ENCODE results near the gene CCNA2. TPM values are rescaled to one million over a fixed set of nuclear protein-coding genes. Genes with fewer than 3 reads are reported as not detected.

The CCNA2 gene
- total and polyA plus RNA-seq, 2 experiments from 2014 or later: 15.1 to 21.6 TPM

DNA sequence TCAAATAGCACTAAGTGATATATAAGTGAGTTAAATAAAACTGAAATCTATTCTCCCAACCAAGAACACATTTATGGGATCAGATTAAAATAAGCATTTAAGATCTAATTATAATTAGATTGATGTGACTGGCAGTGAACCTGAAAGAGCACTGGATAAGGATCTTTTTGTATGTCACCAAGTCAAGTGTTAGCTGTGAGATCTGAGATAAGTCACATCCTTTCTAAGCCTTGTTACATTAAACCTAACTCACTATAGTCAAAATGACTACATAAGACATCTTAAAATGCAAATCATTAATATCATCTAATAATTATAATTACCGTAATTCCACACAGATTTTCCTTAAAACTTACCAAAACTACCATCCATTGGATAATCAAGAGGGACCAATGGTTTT, 1.6 kb downstream of the CCNA2 start:
- Histone ChIP-seq H3K4me2 (peak overlapping the region; percentile 92), H3K4me3 (peak overlapping the region; percentile 40), H3K9me3 (ENCODE audit: low read depth) (no peaks in the 10 kb centered on the region), H3K4me1 (ENCODE audit: insufficient read depth) (no peaks in the 10 kb centered on the region), H3K36me3 (replicated peaks; ENCODE audit: insufficient read depth, low read depth) (no peaks in the 10 kb centered on the region), H3K79me2 (peaks cover 25% of the 10 kb centered on the region), H2AFZ (peak overlapping the region; percentile 70), H3K27me3 (no peaks in the 10 kb centered on the region), H3K9me2 (replicated peaks; ENCODE audit: insufficient read depth) (no peaks in the 10 kb centered on the region), H4K20me1 (ENCODE audit: insufficient read depth, poor library complexity, severe bottlenecking) (no peaks in the 10 kb centered on the region), H3K27ac (no peak overlapping the region)
- no peak for DNase-seq (ENCODE audit: low spot score)
- 92% methylated on average over 1 of the region's 1 CpG for WGBS (ENCODE audit: low lambda C conversion rate, missing lambda C conversion rate)
- TF ChIP-seq EZH2phosphoT487 (IDR thresholded peaks at IDR 0.05; ENCODE audit: low read depth, severe bottlenecking, unreplicated experiment) (no peak), EZH2 (IDR thresholded peaks at IDR 0.05; ENCODE audit: borderline replicate concordance) (no peak)
- TF ChIP-seq, protein P1, sequence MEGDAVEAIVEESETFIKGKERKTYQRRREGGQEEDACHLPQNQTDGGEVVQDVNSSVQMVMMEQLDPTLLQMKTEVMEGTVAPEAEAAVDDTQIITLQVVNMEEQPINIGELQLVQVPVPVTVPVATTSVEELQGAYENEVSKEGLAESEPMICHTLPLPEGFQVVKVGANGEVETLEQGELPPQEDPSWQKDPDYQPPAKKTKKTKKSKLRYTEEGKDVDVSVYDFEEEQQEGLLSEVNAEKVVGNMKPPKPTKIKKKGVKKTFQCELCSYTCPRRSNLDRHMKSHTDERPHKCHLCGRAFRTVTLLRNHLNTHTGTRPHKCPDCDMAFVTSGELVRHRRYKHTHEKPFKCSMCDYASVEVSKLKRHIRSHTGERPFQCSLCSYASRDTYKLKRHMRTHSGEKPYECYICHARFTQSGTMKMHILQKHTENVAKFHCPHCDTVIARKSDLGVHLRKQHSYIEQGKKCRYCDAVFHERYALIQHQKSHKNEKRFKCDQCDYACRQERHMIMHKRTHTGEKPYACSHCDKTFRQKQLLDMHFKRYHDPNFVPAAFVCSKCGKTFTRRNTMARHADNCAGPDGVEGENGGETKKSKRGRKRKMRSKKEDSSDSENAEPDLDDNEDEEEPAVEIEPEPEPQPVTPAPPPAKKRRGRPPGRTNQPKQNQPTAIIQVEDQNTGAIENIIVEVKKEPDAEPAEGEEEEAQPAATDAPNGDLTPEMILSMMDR (IDR thresholded peaks at IDR 0.05; ENCODE audit: poor library complexity): no peak

DNA sequence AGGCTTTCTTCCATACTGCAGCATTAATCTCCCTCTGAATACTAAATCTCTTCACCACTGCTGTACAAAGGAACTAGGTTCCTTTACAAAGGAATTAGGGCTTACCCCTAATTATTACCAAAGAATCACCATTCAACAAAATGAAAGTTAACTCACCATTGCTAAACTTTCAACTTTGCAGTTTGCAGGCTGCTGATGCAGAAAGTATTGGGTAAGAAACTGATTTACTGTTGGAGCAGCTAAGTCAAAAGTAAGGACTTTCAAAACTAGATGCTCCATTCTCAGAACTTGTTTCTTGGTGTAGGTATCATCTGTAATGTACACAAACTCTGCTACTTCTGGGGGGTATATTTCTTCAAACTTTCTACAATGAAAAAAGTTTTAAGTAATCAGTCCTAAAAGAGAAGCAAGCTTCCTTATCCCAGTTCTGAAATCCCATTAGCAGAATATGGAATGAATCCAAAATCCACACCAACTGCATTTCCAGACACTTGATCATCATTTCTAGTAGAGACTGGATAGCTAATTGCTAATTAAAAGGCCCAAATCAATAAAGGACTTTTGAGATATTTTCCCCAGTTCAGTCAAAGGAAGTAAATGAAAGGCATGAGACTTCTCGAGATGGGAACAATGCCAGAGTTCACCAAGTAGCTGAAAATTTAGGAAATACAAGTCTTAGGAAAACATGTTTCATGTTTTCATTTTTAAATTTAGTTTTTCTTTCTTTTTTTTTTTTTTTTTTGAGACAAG, 4.3 kb downstream of the CCNA2 start:
- Histone ChIP-seq H3K9me3 (ENCODE audit: low read depth) (no peaks in the 10 kb centered on the region), H3K79me2 (peaks cover 25% of the 10 kb centered on the region), H3K36me3 (replicated peaks; ENCODE audit: insufficient read depth, low read depth) (no peaks in the 10 kb centered on the region), H3K4me1 (ENCODE audit: insufficient read depth) (no peaks in the 10 kb centered on the region), H3K4me2 (no peak overlapping the region), H3K27ac (no peak overlapping the region), H2AFZ (no peak overlapping the region), H3K4me3 (no peak overlapping the region), H3K9me2 (replicated peaks; ENCODE audit: insufficient read depth) (no peaks in the 10 kb centered on the region), H3K27me3 (no peaks in the 10 kb centered on the region), H4K20me1 (ENCODE audit: insufficient read depth, poor library complexity, severe bottlenecking) (no peaks in the 10 kb centered on the region)
- no peak for DNase-seq (ENCODE audit: low spot score)
- WGBS (ENCODE audit: low lambda C conversion rate, missing lambda C conversion rate): 94% methylated on average over 1 of the region's 1 CpG
- TF ChIP-seq, protein P1 (IDR thresholded peaks at IDR 0.05; ENCODE audit: poor library complexity): no peak
- TF ChIP-seq EZH2 (IDR thresholded peaks at IDR 0.05; ENCODE audit: borderline replicate concordance) (no peak), EZH2phosphoT487 (IDR thresholded peaks at IDR 0.05; ENCODE audit: low read depth, severe bottlenecking, unreplicated experiment) (no peak)

DNA sequence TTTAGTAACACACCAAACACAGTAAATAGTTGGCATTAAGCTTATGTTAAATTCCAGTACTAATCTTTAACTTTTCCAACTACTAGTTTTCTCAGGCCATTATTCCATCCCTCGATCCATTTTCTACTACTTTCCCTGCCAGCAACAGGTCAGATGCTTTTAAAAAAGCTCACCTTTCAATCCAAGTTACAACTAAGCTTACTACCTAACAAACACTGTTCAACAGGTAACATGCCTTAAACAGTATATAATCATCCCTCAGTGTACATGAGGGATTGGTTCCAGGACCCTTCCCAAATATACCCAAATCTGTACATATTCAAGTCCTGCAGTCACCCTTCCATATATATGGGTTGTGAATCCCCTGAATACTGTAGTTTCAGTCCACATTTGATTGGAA, 5.5 kb downstream of the CCNA2 start:
- no peak overlapping the region for H3K27ac ChIP-seq
- H3K9me3 ChIP-seq (ENCODE audit: low read depth): no peaks in the 10 kb centered on the region
- H2AFZ ChIP-seq: no peak overlapping the region
- no peaks in the 10 kb centered on the region for H3K27me3 ChIP-seq
- DNase-seq (ENCODE audit: low spot score): no peak
- TF ChIP-seq, protein P1 (IDR thresholded peaks at IDR 0.05; ENCODE audit: poor library complexity): no peak
- TF ChIP-seq EZH2 (IDR thresholded peaks at IDR 0.05; ENCODE audit: borderline replicate concordance) (no peak), EZH2phosphoT487 (IDR thresholded peaks at IDR 0.05; ENCODE audit: low read depth, severe bottlenecking, unreplicated experiment) (no peak)
- no peaks in the 10 kb centered on the region for H4K20me1 ChIP-seq (ENCODE audit: insufficient read depth, poor library complexity, severe bottlenecking)
- no peak overlapping the region for H3K4me3 ChIP-seq
- H3K79me2 ChIP-seq: peaks cover 25% of the 10 kb centered on the region
- no peaks in the 10 kb centered on the region for H3K4me1 ChIP-seq (ENCODE audit: insufficient read depth)
- 45% methylated on average over 1 of the region's 1 CpG for WGBS (ENCODE audit: low lambda C conversion rate, missing lambda C conversion rate)
- H3K9me2 ChIP-seq (replicated peaks; ENCODE audit: insufficient read depth): no peaks in the 10 kb centered on the region
- no peak overlapping the region for H3K4me2 ChIP-seq
- no peaks in the 10 kb centered on the region for H3K36me3 ChIP-seq (replicated peaks; ENCODE audit: insufficient read depth, low read depth)

Data from hepatocyte (in vitro differentiated cells).